Endothelial cell of umbilical vein (primary cell): ENCODE results near the gene LAMC2.

Source experiments
- EZH2 ChIP-seq: IDR thresholded peaks from 2 replicates; pipeline ENCODE4 v1.6.1; 2012; ENCODE audit warnings: borderline replicate concordance, low read depth, mild to moderate bottlenecking, moderate library complexity, low read length, inconsistent platforms; ENCODE audit not compliant: severe bottlenecking
- FOS ChIP-seq: IDR thresholded peaks from 2 replicates; pipeline ENCODE4 v1.6.1; 2011; ENCODE audit warnings: mild to moderate bottlenecking, low read length, moderate library complexity, borderline replicate concordance; ENCODE audit not compliant: insufficient read depth
- MYC ChIP-seq: IDR thresholded peaks from one replicate; pipeline ENCODE4 v1.6.1; 2011; ENCODE audit warnings: mild to moderate bottlenecking, low read depth, low read length
- POLR2A ChIP-seq: IDR thresholded peaks from 2 replicates; pipeline ENCODE4 v1.6.1; 2012; ENCODE audit warnings: low read depth, mild to moderate bottlenecking, control low read depth, low read length
- POLR2AphosphoS5 ChIP-seq: IDR thresholded peaks from 2 replicates; pipeline ENCODE4 v1.6.1; 2012; ENCODE audit warnings: low read depth, mild to moderate bottlenecking, control low read depth, low read length, moderate library complexity; ENCODE audit not compliant: insufficient read depth
- TF ChIP-seq, protein P1 (sequence below), 2 donors: IDR thresholded peaks; 1 replicate in 1 of 2; 2 replicates in 1 of 2; pipeline ENCODE4 v1.5.1; 2011; ENCODE audit warnings: low read length in 2 of 2, mild to moderate bottlenecking in 2 of 2, moderate library complexity in 2 of 2, control low read depth in 1 of 2, inconsistent platforms in 1 of 2, low read depth in 1 of 2; ENCODE audit not compliant: insufficient read depth in 1 of 2; ENCODE audit errors: extremely low read depth in 1 of 2
- TF ChIP-seq, protein P2 (sequence below): IDR thresholded peaks from 2 replicates; pipeline ENCODE4 v1.6.1; 2011; ENCODE audit not compliant: insufficient read depth, insufficient read length

DNA sequence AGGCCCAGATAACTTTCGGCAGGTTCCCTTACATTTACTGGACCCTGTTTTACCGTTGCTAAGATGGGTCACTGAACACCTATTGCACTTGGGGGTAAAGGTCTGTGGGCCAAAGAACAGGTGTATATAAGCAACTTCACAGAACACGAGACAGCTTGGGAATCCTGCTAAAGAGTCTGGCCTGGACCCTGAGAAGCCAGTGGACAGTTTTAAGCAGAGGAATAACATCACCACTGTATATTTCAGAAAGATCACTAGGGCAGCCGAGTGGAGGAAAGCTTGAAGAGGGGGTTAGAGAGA is 54.4 kb downstream of the LAMC2 start:
- TF ChIP-seq, protein P1, sequence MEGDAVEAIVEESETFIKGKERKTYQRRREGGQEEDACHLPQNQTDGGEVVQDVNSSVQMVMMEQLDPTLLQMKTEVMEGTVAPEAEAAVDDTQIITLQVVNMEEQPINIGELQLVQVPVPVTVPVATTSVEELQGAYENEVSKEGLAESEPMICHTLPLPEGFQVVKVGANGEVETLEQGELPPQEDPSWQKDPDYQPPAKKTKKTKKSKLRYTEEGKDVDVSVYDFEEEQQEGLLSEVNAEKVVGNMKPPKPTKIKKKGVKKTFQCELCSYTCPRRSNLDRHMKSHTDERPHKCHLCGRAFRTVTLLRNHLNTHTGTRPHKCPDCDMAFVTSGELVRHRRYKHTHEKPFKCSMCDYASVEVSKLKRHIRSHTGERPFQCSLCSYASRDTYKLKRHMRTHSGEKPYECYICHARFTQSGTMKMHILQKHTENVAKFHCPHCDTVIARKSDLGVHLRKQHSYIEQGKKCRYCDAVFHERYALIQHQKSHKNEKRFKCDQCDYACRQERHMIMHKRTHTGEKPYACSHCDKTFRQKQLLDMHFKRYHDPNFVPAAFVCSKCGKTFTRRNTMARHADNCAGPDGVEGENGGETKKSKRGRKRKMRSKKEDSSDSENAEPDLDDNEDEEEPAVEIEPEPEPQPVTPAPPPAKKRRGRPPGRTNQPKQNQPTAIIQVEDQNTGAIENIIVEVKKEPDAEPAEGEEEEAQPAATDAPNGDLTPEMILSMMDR (IDR thresholded peaks at IDR 0.05; ENCODE audit: extremely low read depth in 1 of 2, insufficient read depth in 1 of 2, low read depth in 1 of 2, low read length in 2 of 2): no peak
- TF ChIP-seq POLR2A: no peak
- no peak for TF ChIP-seq POLR2AphosphoS5
- TF ChIP-seq EZH2: no peak
- TF ChIP-seq FOS: no peak
- TF ChIP-seq, protein P2, sequence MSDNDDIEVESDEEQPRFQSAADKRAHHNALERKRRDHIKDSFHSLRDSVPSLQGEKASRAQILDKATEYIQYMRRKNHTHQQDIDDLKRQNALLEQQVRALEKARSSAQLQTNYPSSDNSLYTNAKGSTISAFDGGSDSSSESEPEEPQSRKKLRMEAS: no peak
- no peak for TF ChIP-seq MYC
